Naive thymus-derived CD4-positive, alpha-beta T cell (primary cell): ENCODE measurements around the gene CABP7. TPM values are rescaled to one million over a fixed set of nuclear protein-coding genes. Genes with fewer than 3 reads are reported as not detected.
A peak's percentile ranks its signal among the peaks of the same experiment; 100 is the strongest.

Experiments
- ATAC-seq: fragments of 150-1000 bp; cut with Tn5 transposase; 2 replicates; pipeline ENCODE4 v1.10.0; 2021; ENCODE audit warnings: mild to moderate bottlenecking, moderate library complexity
- CTCF ChIA-PET: fragments of 350-600 bp; sonication (Branson Sonifier 250); formaldehyde crosslinking; loops from one replicate; lab custom pipeline; 2021; ENCODE audit warnings: antibody characterized with exemption; lab: Charles Lee
- POLR2A ChIA-PET: fragments of 350-600 bp; sonication (Branson Sonifier 250); formaldehyde crosslinking; loops from one replicate; lab custom pipeline; 2021; ENCODE audit warnings: antibody characterized with exemption, inconsistent platforms; lab: Charles Lee
- DNase-seq, 9 donors: peaks; one replicate each; pipeline versions ENCODE4 v3.0.0 to v3.0.0-alpha.2; 2020 to 2022; ENCODE audit warnings: mixed read lengths in 1 of 9
- H3K27ac ChIP-seq: one replicate; pipeline ENCODE4 v1.7.0; 2013; ENCODE audit warnings: mild to moderate bottlenecking, low read depth, low read length, moderate library complexity
- H3K27me3 ChIP-seq, 2 donors: one replicate each; pipeline ENCODE4 v1.7.0; 2013; ENCODE audit warnings: low read length in 2 of 2, mild to moderate bottlenecking in 2 of 2, moderate library complexity in 2 of 2; ENCODE audit not compliant: control insufficient read depth in 2 of 2, insufficient read depth in 2 of 2
- H3K36me3 ChIP-seq, 3 experiments: 1 replicate in 2 of 3; 2 replicates in 1 of 3; pipeline ENCODE4 v1.7.0; 2013; ENCODE audit warnings: low read length in 3 of 3, mild to moderate bottlenecking in 3 of 3, moderate library complexity in 1 of 3; ENCODE audit not compliant: insufficient read depth in 3 of 3, control insufficient read depth in 2 of 3
- H3K4me1 ChIP-seq, 2 donors: one replicate each; pipeline ENCODE4 v1.7.0; 2013; ENCODE audit warnings: low read length in 2 of 2, mild to moderate bottlenecking in 2 of 2, moderate library complexity in 1 of 2; ENCODE audit not compliant: control insufficient read depth in 2 of 2, insufficient read depth in 2 of 2
- H3K4me3 ChIP-seq: 2 replicates; pipeline ENCODE4 v1.7.0; 2013; ENCODE audit warnings: mild to moderate bottlenecking, low read length
- H3K9me3 ChIP-seq, 3 experiments: 1 replicate in 2 of 3; 2 replicates in 1 of 3; pipeline ENCODE4 v1.7.0; 2013; ENCODE audit warnings: low read length in 3 of 3; ENCODE audit not compliant: control insufficient read depth in 2 of 3
- H3K27ac Mint-ChIP-seq, 9 donors: one replicate each; pipeline ENCODE4 v1.8.0; 2020 to 2022; ENCODE audit warnings: mixed read lengths in 9 of 9, mild to moderate bottlenecking in 8 of 9, moderate library complexity in 5 of 9, inconsistent platforms in 2 of 9
- H3K27me3 Mint-ChIP-seq, 5 donors: one replicate each; pipeline ENCODE4 v1.8.0; 2021 to 2022; ENCODE audit warnings: mixed read lengths in 5 of 5, mild to moderate bottlenecking in 1 of 5
- H3K36me3 Mint-ChIP-seq, 5 donors: one replicate each; pipeline ENCODE4 v1.8.0; 2020 to 2022; ENCODE audit warnings: mixed read lengths in 5 of 5, mild to moderate bottlenecking in 3 of 5, inconsistent platforms in 1 of 5
- H3K4me1 Mint-ChIP-seq, 7 donors: one replicate each; pipeline ENCODE4 v1.8.0; 2020 to 2022; ENCODE audit warnings: mixed read lengths in 7 of 7, mild to moderate bottlenecking in 3 of 7, inconsistent platforms in 1 of 7
- H3K4me3 Mint-ChIP-seq, 10 donors: one replicate each; pipeline ENCODE4 v1.8.0; 2020 to 2022; ENCODE audit warnings: mild to moderate bottlenecking in 10 of 10, mixed read lengths in 10 of 10, moderate library complexity in 6 of 10, inconsistent platforms in 2 of 10
- H3K9me3 Mint-ChIP-seq, 11 donors: one replicate each; pipeline ENCODE4 v1.8.0; 2020 to 2022; ENCODE audit warnings: mixed read lengths in 11 of 11, mild to moderate bottlenecking in 4 of 11, inconsistent platforms in 1 of 11, moderate library complexity in 1 of 11
- intact Hi-C, 2 donors: fragments of 100-400 bp; cut with micrococcal nuclease; formaldehyde crosslinking; loops; one replicate each; pipeline ENCODE4 v1.15.1; 2023
- polyA plus RNA-seq, 2 donors: library from polyadenylated mRNA; unstranded; fragments of 300-500 nt; fragmentation: Illumina TruSeq; gene quantifications; one replicate each; pipeline ENCODE4 v1.2.3, GENCODE V29; 2021
- total RNA-seq, 6 experiments: library from RNA in 5 of 6; stranded (reverse) in 5 of 6; gene quantifications; 1 replicate in 5 of 6; 2 replicates in 1 of 6; pipeline ENCODE4 v1.2.3 and lab custom pipeline; 2021 to 2026

The CABP7 gene
- total and polyA plus RNA-seq, 7 experiments from 2014 or later = 0.07 to 0.42 (median 0.17) TPM; not detected in 3

- H3K27me3 Mint-ChIP-seq = no peaks in the 10 kb centered on the region
- no peaks in the 10 kb centered on the region for H3K9me3 Mint-ChIP-seq
- ChIA-PET CTCF (no interaction called here), POLR2A (no interaction called here)
- no peak for DNase-seq
- Histone ChIP-seq H3K27ac (no peak overlapping the region), H3K27me3 (no peaks in the 10 kb centered on the region), H3K36me3 (peaks cover 0 to 52% (median 0%) of the 10 kb centered on the region in 3 experiments), H3K4me1 (no peaks in the 10 kb centered on the region), H3K4me3 (no peak overlapping the region), H3K9me3 (no peaks in the 10 kb centered on the region)
- peaks cover 0 to 3% (median 0%) of the 10 kb centered on the region in 7 donors for H3K4me1 Mint-ChIP-seq
- peaks cover 0 to 33% (median 0%) of the 10 kb centered on the region in 5 donors for H3K36me3 Mint-ChIP-seq
- no peak overlapping the region for H3K4me3 Mint-ChIP-seq
- intact Hi-C loops = no loop called here
- no peak for ATAC-seq
- H3K27ac Mint-ChIP-seq = no peak overlapping the region
These were observed 15.0 kb downstream of the CABP7 start for GRCh38 chr22:29734838-29735237.

DNA sequence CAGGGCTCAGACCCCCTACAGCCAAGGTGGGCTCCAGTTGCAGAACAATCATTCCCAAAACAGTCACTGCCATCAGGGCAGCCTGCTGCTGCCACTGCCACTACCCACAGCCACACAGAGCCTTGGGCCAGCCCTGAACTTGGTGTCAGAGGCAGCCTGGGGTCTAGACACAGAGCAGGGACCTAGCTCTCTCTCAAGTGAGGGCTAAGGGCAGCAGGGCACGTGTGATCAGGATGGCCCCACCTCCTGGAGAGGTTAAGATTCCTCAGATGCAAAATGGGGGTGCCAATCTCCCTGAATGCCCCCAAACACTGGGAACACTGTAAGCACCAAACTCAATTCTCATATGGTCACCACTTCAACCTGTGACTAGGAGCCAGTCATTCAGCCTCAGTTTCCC is 15.6 kb downstream of the CABP7 start:
- intact Hi-C loops = no loop called here
- Histone ChIP-seq H3K4me3 (no peak overlapping the region), H3K4me1 (no peaks in the 10 kb centered on the region), H3K27me3 (no peaks in the 10 kb centered on the region), H3K36me3 (peaks cover 0 to 57% (median 0%) of the 10 kb centered on the region in 3 experiments), H3K9me3 (no peaks in the 10 kb centered on the region), H3K27ac (no peak overlapping the region)
- no peak overlapping the region for H3K27ac Mint-ChIP-seq
- DNase-seq (no peak), ATAC-seq (no peak)
- peaks cover 0 to 33% (median 0%) of the 10 kb centered on the region in 5 donors for H3K36me3 Mint-ChIP-seq
- H3K9me3 Mint-ChIP-seq = no peaks in the 10 kb centered on the region
- no peaks in the 10 kb centered on the region for H3K27me3 Mint-ChIP-seq
- H3K4me1 Mint-ChIP-seq = peaks cover 0 to 3% (median 0%) of the 10 kb centered on the region in 7 donors
- POLR2A ChIA-PET = no interaction called here
- no peak overlapping the region for H3K4me3 Mint-ChIP-seq
- CTCF ChIA-PET = no interaction called here

DNA sequence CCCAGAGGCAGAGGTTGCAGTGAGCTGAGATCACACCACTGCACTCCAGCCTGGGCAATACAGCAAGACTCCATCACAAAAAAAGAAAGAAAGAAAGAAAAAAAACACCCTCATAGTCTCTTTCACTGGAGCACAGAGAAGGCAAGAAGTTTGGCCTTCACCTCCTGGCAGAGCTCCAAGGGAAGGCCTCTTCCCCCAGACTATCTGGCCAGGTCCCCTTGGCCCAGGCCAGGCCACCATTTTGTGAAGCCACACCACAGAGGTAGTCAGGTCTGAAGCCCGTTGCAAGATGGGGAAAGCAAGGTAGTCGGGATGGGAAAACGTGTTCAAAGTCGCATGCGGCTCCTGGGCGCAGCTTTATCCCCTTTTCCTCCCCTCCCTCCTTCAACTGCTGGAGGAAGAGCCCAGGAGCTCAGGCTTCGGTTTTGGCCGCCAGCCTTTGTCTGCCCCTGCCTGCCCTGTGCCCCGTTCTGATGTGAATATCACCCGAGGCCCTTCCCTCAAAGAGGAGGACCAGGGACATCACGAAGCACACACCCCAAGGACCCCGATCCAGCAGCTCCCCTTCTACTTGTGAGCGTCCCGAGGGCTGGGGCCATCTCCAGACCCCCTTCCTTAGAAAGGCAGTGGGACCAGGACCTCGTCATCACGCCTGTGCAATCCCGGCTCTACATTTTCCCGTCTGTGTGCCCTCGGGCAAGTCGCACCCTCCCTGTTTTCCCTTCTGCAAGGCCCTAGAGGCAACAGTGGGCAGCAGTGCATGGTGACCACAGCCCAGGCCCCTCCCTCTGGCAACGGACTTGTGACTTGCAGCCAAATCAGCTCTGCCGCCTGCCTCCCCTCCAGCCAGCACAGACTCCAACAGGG is 17.7 kb downstream of the CABP7 start:
- no peak overlapping the region for H3K4me3 ChIP-seq
- POLR2A ChIA-PET = no interaction called here
- no peak overlapping the region for H3K4me3 Mint-ChIP-seq
- peaks cover 0 to 61% (median 1%) of the 10 kb centered on the region in 3 experiments for H3K36me3 ChIP-seq
- H3K27me3 ChIP-seq = no peaks in the 10 kb centered on the region
- CTCF ChIA-PET = no interaction called here
- peaks cover 0 to 5% (median 4%) of the 10 kb centered on the region in 7 donors for H3K4me1 Mint-ChIP-seq
- H3K27me3 Mint-ChIP-seq = no peaks in the 10 kb centered on the region
- H3K9me3 ChIP-seq = no peaks in the 10 kb centered on the region
- ATAC-seq (no peak), DNase-seq (no peak)
- H3K27ac ChIP-seq = no peak overlapping the region
- H3K36me3 Mint-ChIP-seq = peaks cover 1 to 44% (median 4%) of the 10 kb centered on the region in 5 donors
- intact Hi-C loops = no loop called here
- no peaks in the 10 kb centered on the region for H3K9me3 Mint-ChIP-seq
- H3K27ac Mint-ChIP-seq = no peak overlapping the region
- H3K4me1 ChIP-seq = no peaks in the 10 kb centered on the region

DNA sequence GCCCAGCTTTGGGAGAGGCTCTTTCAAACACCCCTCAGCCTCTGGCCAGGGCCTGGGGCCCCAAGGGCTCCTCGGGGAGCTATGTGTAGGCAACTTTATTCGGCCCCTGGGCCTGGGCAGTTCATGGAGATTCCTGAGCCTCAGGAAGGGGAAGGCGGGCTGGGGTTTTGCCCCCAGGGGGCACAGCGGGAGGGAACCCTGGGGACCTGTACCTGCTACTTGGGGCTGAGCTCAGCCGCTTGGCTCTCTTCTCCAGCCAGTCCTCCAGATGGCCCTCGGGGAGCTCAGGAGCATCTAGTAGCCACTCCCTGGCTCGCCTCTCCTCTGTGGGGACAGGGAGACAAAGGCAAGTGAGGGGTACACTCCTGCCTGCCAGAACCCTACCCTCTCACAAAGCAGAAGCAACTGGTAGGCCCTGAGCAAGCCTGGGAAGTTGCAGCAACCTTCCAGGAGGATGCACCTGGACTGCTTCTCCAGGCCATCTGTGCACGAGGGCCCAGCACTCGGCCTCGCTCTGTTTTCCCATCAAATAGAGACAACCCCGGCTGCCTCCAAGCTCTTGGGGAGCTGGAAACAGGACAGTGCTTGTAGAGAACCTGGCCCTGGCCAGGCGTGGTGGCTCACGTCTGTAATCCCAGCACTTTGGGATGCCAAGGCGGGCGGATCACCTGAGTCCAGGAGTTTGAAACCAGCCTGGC is 18.5 kb downstream of the CABP7 start:
- intact Hi-C loops = no loop called here
- no peak overlapping the region for H3K27ac Mint-ChIP-seq
- no peaks in the 10 kb centered on the region for H3K4me1 ChIP-seq
- peaks cover 1 to 47% (median 4%) of the 10 kb centered on the region in 5 donors for H3K36me3 Mint-ChIP-seq
- H3K27ac ChIP-seq = no peak overlapping the region
- no peaks in the 10 kb centered on the region for H3K27me3 ChIP-seq
- POLR2A ChIA-PET = no interaction called here
- H3K9me3 Mint-ChIP-seq = no peaks in the 10 kb centered on the region
- H3K4me3 Mint-ChIP-seq = no peak overlapping the region
- ATAC-seq (no peak), DNase-seq (no peak)
- H3K27me3 Mint-ChIP-seq = no peaks in the 10 kb centered on the region
- CTCF ChIA-PET = interaction anchor here (0.7 kb wide), 1 partner anchor 48 kb away, joined by 3 read pairs; no protein-coding TSS in a partner anchor
- peaks cover 0 to 6% (median 4%) of the 10 kb centered on the region in 7 donors for H3K4me1 Mint-ChIP-seq
- peaks cover 0 to 60% (median 5%) of the 10 kb centered on the region in 3 experiments for H3K36me3 ChIP-seq
- no peak overlapping the region for H3K4me3 ChIP-seq
- no peaks in the 10 kb centered on the region for H3K9me3 ChIP-seq

DNA sequence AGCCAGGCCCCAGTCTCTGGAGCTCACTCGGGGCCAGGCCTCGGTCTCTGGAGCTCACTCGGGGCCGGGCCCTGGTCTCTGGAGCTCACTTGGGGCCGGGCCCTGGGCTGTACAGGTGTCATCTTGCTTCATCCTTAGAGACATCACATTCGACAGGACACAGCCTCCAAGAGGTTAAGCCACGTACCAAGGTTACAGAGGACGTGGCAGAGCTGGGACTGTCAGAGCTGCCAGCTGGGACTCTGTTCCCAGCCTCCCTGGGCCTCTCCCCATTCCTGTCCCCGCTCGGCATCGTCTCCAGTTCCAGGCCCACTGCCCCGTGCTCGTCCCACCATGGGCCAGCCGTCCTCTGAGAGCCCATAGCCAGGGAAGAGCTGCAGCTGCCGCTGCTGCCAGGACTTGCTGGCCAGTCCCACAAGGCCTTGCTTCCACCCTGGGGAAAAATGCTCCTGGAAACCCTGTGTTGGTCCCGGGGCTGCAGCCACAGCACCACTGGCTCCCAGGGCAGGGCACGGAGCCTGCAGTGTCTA is 19.6 kb downstream of the CABP7 start:
- Mint-ChIP-seq H3K4me1 (peaks cover 0 to 6% (median 4%) of the 10 kb centered on the region in 7 donors), H3K9me3 (no peaks in the 10 kb centered on the region), H3K4me3 (no peak overlapping the region), H3K36me3 (peaks cover 1 to 46% (median 4%) of the 10 kb centered on the region in 5 donors), H3K27me3 (no peaks in the 10 kb centered on the region), H3K27ac (peak overlapping the region in 1 of 9 donors; percentile 23)
- Histone ChIP-seq H3K4me1 (no peaks in the 10 kb centered on the region), H3K4me3 (no peak overlapping the region), H3K36me3 (peaks cover 0 to 50% (median 5%) of the 10 kb centered on the region in 3 experiments), H3K27me3 (no peaks in the 10 kb centered on the region), H3K27ac (no peak overlapping the region), H3K9me3 (no peaks in the 10 kb centered on the region)
- CTCF ChIA-PET = interaction anchor here (0.7 kb wide), 1 partner anchor 49 kb away, joined by 3 read pairs; no protein-coding TSS in a partner anchor
- DNase-seq (no peak), ATAC-seq (no peak)
- intact Hi-C loops = no loop called here
- POLR2A ChIA-PET = no interaction called here

- Histone ChIP-seq H3K4me3 (no peak overlapping the region), H3K4me1 (no peaks in the 10 kb centered on the region), H3K36me3 (peaks cover 0 to 53% (median 5%) of the 10 kb centered on the region in 3 experiments), H3K27ac (no peak overlapping the region), H3K9me3 (no peaks in the 10 kb centered on the region), H3K27me3 (no peaks in the 10 kb centered on the region)
- POLR2A ChIA-PET = no interaction called here
- DNase-seq (no peak), ATAC-seq (no peak)
- no peak overlapping the region for H3K4me3 Mint-ChIP-seq
- H3K27ac Mint-ChIP-seq = no peak overlapping the region
- CTCF ChIA-PET = no interaction called here
- peaks cover 0 to 6% (median 4%) of the 10 kb centered on the region in 7 donors for H3K4me1 Mint-ChIP-seq
- intact Hi-C loops = no loop called here
- H3K9me3 Mint-ChIP-seq = no peaks in the 10 kb centered on the region
- H3K27me3 Mint-ChIP-seq = no peaks in the 10 kb centered on the region
- H3K36me3 Mint-ChIP-seq = peaks cover 1 to 48% (median 5%) of the 10 kb centered on the region in 5 donors
These were observed 20.4 kb downstream of the CABP7 start for GRCh38 chr22:29740216-29740615.
